ENCODE results near the gene FAXC. TPM values are rescaled to one million over a fixed set of nuclear protein-coding genes. Genes with fewer than 3 reads are reported as not detected.

Gene FAXC
- total and polyA plus RNA-seq, 2 of the 8 experiments (the other 6 are each of a cell fraction or from before 2014, with no cell fraction given), result 23.2 to 29.8 TPM

GRCh38 chr6:99393698-99394531, 44.4 kb upstream of the FAXC start, which contains the start of gene COQ3 (continued):
- TF ChIP-seq POLR2AphosphoS5 (IDR thresholded peaks at IDR 0.05; ENCODE audit: low read depth, low read length), result peak; percentile 79
- TF ChIP-seq NRF1 (IDR thresholded peaks at IDR 0.05; ENCODE audit: low read depth, low read length), result peak; percentile 94
- TF ChIP-seq, protein P1, sequence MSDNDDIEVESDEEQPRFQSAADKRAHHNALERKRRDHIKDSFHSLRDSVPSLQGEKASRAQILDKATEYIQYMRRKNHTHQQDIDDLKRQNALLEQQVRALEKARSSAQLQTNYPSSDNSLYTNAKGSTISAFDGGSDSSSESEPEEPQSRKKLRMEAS (IDR thresholded peaks at IDR 0.05), result peak; percentile 55; the same call in 1 of the 2 replicates
- TF ChIP-seq SIRT6 (IDR thresholded peaks at IDR 0.05; ENCODE audit: low read length), result no peak
- TF ChIP-seq CHD2 (IDR thresholded peaks at IDR 0.05; ENCODE audit: low read length), result peak; percentile 93
- TF ChIP-seq TBP (IDR thresholded peaks at IDR 0.05; ENCODE audit: low read depth, low read length), result peak; percentile 88
- peak; percentile 96 for TF ChIP-seq ASH2L (IDR thresholded peaks at IDR 0.05; ENCODE audit: low read length)
- no peak for TF ChIP-seq BCL11A (IDR thresholded peaks at IDR 0.05; ENCODE audit: low read depth in 2 of 2, low read length in 2 of 2)
- TF ChIP-seq GABPA (IDR thresholded peaks at IDR 0.05; ENCODE audit: borderline replicate concordance, insufficient read depth, low read length), result peak; percentile 78; the same call in 1 of the 2 replicates
- 0 out of 2 replicates have a peak, but pooled peaks have one; percentile 13 for TF ChIP-seq CREB1 (IDR thresholded peaks at IDR 0.05)
- TF ChIP-seq SRF (IDR thresholded peaks at IDR 0.05; ENCODE audit: low read depth, low read length), result 0 out of 2 replicates have a peak, but pooled peaks have one; percentile 25
- TF ChIP-seq KDM1A (IDR thresholded peaks at IDR 0.05; ENCODE audit: borderline replicate concordance, low read length), result peak; percentile 61; the same call in 1 of the 2 replicates
- TF ChIP-seq PHF8 (conservative IDR thresholded peaks at IDR 0.05; ENCODE audit: low read depth, low read length), result peak; percentile 85
- TF ChIP-seq TAF1 (IDR thresholded peaks at IDR 0.05; ENCODE audit: low read depth, low read length), result peak; percentile 96
- TF ChIP-seq SIN3A (conservative IDR thresholded peaks at IDR 0.05 in 1 of 2, IDR thresholded peaks at IDR 0.05 in 1 of 2; ENCODE audit: low read depth in 1 of 2, low read length in 2 of 2), result 0 out of 4 replicates have a peak, but pooled peaks of 1 of the 2 experiments have one; percentile 28
- TF ChIP-seq YY1 (IDR thresholded peaks at IDR 0.05; ENCODE audit: low read depth, low read length), result 0 out of 2 replicates have a peak, but pooled peaks have one; percentile 13
- TF ChIP-seq SAP30 (IDR thresholded peaks at IDR 0.05; ENCODE audit: insufficient read depth, insufficient replicate concordance, low read length), result no peak
- peak; percentile 52 for TF ChIP-seq TAF7 (optimal IDR thresholded peaks at IDR 0.05; ENCODE audit: borderline replicate concordance, low read depth, low read length)
- TF ChIP-seq EP300 (IDR thresholded peaks at IDR 0.05; ENCODE audit: borderline replicate concordance in 1 of 2, low read depth in 2 of 2, low read length in 2 of 2), result no peak
- no peak for TF ChIP-seq CTCF (IDR thresholded peaks at IDR 0.05; ENCODE audit: control extremely low read depth in 1 of 3, insufficient read depth in 1 of 3, low read depth in 1 of 3, low read length in 3 of 3)
